Suppressor macrophage (primary cell): ENCODE results near the gene SOCS1.

Source experiments
- DNase-seq, 4 experiments: peaks; one replicate each; pipeline ENCODE4 v3.0.0-alpha.2; 2020 to 2022

Gene SOCS1

DNA sequence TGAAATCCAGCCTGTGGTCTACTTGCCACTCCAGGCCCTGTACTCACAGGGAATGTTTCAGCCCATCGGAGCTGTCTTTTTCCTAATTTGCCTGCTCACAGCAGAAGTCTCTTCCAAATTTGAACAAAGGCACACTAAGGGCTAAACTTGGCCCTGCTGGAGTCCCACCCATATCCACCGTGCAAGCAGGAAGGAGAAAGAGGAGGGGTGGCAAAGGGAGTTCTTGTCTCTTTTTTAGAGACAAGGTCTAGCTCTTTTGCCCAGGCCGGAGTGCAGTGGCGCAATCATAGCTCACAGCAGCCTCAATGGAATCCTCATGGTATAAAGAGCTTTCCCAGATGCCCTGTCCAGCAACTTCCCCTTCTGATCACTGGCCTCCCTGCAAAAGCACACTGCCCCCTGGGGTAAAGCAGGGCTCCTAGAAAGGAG lies 27.8 kb upstream of the SOCS1 start:
- peak; percentile 58 to 75 (median 68) for DNase-seq

DNA sequence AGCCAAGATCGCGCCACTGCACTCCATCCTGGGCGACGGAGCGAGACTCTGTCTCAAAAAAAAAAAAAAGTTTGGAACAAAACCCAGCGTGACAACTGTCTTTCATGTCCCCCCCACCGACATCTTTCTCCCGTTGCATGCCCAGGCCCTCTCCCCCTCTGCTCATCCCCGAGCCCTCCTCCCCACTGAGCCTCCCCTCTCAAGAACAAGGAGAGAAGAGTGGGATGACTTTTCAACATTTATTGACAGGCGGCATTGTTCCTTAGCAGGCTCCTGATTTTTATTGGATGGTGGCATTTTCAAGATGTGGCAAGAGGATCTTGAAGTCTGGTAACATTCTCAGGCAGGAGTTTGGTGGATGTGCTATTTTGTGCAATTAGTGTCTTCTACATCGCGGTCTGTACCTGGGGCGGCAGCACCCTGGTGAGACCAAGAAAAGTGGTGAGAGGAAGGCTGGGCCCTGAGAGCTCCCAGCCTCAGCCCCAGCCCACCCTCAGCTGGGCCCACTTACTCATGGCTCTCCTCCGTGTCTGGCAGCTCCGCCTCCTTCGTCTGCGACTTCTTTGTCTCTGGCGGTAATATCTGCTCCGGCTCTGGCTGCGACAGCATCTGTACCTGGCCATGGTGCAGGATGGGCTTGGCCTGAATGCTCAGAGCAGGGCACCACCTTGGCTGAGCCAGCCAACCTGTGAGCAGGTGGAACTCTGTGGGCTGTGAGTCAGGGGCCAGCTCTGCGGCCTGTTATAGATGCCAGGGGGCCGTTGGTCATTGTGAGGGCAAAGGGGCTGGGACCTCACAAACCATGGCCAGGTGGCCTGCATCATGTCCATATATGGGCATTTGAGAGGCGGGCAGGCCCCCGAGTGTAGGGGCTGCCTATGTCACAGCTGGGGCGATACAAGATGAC lies 24.9 kb upstream of the SOCS1 start, which contains the start of gene PRM1:
PRM1 (minus strand) TSS at position 715 of the 907 bp plus-strand sequence; CDS start at position 623, 92 bp downstream.
- DNase-seq, result no peak

DNA sequence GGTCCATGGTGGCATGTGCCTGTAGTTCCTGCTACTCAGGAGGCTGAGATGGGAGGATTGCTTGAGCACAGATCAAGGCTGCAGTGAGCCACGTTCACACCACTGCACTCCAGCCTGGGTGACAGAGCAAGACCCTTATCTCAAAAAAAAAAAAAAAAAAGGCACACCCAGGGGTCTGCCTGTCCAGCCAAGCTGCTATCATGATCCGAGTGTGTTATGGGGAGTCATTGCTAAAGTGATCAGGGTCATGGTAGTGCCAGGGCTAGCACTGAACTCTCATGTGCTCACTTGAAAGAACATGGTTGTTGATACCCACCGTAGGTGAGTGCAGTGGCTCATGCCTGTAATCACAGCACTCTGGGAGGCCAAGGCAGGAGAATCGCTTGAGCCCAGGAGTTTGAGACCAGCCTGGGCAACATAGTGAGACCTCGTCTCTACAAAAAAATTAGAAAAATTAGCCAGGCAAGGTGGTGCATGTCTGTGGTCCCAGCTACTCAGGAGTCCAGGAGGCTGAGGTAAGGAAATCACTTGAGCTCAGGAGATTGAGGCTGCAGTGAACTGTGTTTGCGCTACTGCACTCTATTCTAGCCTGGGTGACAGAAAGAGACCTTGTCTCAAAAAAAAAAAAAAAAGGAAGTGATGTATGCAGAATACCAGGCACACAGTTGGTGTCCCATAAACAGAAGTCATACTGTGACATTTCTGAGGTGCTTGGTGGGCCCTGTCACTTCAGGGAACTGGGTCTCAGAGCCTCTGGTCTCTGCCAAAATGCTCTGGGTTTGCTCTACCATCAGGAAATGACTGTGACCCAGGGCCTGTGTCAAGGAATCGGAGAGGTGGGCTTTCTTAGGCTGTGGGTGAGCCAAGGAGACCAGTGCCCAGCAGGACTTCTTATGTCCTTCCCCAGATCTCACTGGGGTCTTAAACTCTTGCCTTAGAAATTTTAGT lies 23.0 kb upstream of the SOCS1 start:
- peak in 3 of 4 experiments; percentile 32 to 52 (median 50) for DNase-seq

DNA sequence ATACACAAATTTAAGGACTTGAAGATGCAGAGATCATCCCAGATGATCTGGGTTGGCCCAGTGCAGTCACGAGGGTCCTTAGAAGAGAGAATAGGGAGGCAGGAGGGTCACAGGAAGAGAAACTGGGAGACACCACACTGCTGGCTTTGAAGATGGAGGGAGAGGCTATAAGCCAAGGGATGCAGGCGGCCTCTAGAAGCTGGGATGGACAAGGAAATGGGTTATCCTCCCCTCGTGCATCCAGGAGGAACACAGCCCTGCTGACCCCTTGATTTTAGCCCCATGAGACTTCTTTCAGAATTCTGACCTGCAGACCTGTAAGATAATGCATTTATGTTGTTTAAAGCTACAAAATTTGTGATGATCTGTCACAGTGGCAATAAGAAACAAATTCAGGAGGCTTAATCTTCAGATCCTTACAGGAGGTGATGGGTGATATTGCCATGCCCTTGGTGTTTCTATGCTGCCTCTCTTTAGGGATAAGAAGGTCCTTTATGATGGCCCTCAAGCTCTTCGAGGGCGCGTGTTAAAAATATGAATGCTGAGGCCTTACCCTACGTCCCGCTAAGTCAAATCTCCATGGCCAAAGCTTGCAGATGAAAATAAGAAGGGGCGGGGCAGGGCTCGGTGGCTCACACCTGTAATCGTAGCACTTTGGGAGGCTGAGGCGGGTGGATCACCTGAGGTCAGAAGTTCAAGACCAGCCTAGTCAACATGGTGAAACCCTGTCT lies 21.8 kb upstream of the SOCS1 start:
- DNase-seq, result no peak

DNA sequence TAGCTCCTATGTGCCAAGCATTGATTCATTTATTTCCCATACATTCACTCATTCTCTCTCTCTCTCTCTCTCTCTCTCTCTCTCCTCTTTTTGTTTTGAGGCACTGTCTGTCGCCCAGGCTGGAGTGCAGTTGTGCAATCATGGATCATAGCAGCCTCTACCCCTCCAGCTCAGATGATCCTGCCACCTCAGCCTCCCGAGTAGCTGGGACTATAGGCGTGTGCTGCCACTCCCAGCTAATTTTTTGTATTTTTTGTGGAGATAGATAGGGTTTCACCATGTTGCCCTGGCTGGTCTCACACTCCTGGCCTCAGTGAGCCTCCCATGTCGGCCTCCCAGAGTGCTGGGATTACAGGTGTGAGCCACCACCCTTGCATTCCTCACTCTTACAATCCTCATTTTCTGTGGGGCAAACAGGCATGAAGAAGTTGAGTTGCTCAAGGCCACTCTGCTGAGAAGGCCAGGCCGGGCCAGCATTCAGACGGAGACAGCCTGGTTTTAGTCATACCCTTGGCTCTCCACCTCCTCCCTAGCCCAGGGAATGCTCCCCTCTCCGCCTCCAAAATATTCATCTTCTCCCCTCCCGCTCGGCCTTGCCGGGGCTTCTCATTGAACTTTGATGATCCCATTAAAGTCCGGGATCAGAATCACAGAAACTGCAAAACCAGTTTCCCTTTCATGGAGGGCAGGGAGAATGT lies 21.0 kb upstream of the SOCS1 start:
- DNase-seq, result no peak

DNA sequence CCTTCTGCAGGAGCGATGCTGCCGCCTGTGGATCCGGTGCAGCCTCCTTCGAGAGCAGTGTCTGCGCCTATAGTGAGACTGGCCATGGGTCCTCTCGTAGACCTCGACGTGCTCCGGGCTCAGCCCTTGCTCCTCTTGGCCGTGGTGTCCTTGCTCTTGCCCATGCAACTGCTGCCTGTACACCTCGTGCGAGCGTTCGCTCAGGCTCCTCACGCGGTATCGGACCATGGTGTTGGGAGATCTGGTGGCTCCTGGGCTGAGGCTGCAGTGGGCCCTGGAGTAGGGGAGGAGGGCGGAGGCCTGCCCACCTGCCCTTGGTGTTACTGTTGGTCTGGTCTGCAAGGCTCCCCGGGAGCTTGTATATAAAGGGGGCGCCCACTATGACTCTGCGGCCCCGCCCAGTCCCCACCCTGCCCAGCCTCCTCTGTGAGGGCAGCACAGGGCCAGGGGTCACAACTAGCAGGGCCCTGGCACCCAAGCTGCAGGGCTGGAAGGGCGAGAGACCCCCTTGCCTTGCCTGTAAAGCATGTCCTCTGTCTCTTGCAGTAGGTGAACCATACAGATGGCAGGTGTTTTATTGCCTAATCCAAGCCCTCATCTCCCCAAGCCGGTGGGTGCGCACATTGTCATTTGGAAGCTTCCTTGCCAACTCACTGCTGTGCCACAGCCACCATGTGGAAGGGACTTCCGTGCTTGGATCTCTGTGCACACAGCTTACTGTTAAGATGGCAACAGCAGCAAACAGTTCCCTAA lies 20.3 kb upstream of the SOCS1 start, which contains the start of gene PRM2:
PRM2 (minus strand) TSS at position 338 of the 753 bp plus-strand sequence; CDS start at position 228, 110 bp downstream.
- no peak for DNase-seq

DNA sequence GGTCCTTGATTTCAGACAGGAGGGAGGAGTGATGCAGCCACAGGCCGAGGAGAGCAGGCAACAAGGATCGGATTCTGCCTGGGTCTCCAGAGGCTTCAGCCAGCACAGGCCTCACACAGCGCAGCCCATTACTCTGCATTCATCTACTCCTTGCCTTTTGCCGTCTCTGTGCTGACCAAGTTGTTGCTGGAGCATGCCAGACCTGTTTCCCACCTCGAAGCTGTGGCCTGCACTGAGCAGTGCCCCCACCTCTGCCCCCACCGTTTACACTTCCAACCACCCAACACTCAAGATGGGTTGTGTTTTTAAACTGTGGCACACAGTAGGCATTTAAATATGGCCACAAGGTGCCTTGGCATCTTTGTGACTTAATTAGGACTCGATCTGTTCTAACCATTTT lies 19.0 kb upstream of the SOCS1 start:
- no peak for DNase-seq

DNA sequence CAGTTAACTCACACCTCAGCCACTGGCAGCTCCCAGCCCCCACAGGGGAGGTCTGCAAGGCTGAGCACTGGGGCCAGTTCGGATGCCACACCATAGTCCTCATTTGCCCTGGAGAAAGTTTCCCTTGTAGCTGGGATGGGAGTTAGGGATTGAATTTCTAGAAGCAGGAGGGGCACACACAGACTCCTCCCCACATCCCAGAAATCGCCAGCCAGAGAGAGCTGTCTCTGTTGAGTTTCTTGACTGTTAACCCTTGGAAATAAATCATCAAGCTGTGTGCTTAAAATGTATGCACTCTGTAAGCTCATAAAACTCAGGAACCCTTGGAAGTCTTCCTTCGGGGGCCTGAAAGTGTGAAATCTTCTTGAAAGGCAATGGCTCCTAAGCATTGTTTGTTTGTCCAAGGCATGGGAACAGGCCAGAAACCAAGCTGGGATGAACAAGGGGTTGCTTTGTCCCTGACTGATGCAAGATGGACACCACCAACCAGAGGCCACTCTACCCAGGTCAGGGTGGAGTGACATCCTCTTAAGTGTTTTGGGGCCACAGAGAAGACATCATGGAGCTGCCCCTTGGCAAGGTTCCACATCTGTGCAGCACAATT lies 17.8 kb upstream of the SOCS1 start:
- no peak for DNase-seq

DNA sequence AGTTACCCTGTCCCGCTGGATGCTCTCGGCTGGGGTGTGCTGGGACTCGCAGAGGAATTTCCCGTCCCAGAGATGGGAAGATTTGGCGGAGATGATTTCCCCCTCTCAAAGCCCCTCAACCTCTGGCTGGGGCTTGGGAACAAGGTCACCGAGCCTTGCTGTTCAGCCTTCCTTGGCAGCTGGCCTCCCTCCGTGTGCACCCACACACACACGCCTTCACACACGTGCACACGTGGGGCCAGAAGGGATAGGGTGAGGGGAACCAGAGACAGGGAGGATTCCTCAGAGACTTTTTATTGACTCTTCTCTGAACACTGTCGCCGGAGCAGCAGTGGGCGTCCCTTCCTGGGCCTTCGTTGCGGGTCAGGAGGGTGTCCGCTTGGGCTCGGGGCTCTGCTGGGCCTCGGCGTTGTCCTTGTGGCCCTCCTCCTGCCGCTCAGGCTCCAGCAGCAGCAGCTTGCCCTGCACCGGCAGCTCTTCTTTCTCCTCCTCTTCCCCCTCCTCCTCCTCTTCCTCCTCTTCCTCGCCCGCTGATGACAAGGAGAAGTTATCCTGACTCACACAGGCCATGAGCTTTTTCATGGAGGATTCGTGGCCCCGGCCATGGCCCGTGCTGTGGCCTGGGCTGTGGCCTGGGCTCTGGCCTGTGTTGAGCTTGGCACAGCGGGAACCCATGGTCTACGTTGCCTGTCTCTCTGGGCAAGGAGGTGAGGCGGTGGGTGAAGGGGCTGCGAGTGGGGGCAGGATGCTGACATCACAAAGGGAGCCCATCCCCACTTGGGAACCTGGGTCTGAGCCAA lies 17.1 kb upstream of the SOCS1 start, which contains the start of gene PRM3:
PRM3 (minus strand) TSS at position 709 of the 800 bp plus-strand sequence; CDS start at position 675, 34 bp downstream.
- no peak for DNase-seq

DNA sequence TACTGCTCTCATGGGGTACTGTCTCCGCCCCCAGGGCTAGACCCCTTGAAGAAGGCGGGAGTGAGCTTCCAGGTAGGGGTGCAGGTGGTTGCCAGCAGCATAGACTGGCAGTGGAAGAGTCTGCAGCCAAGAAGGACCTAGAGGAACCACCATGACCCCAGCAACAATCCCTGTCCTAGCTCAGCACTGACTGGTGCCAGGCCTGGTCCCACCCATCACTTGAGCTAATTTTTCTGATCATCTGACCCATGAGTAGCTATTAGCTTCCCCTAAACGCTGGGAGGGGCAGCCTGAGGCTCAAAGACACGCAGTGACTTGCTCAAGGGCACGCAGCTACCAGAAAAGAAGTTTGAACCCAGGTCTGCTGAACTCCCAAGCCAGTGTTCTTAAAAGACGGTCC lies 16.5 kb upstream of the SOCS1 start:
- DNase-seq, result no peak

DNA sequence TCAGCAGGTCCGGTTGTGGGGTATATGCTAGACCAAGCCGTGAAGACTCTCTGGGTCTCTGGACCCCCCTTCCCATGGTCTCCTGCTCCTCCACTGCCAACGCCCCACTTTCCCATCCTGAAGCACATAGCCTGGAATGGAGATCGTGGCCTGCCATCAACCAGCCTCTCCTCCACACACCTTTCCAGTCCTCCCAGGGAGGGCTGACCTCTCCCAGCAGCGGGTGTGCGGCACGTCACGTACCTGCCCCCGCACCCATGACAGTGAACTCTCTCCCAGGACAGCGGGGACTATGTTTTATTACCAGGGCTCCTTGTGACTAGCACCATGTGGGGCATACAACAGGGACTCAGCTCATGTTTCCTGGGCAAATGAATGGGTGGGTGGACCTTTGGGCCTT lies 15.6 kb upstream of the SOCS1 start:
- no peak for DNase-seq

DNA sequence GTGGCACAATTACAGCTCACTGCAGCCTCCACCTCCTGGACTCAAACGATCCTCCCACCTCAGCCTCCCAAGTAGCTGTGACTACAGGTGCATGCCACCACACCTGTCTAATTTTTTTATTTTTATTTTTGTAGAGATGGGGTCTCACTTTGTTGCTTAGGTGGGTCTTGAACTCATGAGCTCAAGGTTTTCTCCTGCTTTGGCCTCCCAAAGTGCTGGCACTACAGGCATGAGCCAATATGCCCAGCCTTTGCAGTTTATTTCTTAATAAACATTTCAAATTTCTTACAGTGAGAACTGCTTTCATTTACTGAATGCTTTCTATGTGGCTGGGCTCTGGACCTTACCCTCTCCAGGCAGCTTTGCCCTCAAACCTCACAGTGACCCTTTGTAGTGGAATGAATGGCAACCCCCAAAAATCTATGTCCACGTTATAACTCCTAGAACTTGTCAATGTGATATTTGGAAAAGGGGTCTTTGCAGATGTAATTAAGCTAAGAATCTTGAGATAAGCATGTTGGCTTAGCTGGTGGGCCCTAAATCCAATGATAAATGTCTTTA lies 14.7 kb upstream of the SOCS1 start:
- DNase-seq, result no peak

DNA sequence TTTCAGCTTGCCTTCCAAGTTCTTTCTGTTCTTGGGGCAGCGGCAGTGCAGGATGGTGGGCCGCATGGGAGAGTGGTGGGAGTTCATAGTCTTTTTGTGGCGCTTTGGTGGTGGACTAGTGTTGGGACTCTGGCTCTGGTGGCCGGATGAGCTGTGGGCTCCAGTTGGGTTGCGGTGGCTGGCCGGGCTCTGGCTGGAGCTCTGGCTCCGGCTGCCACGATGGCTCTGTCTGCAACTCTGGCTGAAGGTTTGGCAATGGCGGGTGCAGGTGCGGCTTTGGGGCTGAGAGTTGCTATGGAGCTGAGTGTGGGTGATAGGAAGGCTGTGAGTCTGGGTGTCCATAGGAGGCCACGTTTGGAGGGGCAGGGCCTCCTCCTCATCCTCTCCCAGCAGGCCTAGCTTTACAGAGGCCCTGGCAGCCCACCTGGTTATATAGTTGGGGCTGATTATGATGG lies 12.9 kb upstream of the SOCS1 start, which contains the start of gene TNP2:
TNP2 (minus strand) TSS at position 405 of the 455 bp plus-strand sequence; CDS start at position 342, 63 bp downstream.
- peak in 1 of 4 experiments; percentile 0 for DNase-seq

DNA sequence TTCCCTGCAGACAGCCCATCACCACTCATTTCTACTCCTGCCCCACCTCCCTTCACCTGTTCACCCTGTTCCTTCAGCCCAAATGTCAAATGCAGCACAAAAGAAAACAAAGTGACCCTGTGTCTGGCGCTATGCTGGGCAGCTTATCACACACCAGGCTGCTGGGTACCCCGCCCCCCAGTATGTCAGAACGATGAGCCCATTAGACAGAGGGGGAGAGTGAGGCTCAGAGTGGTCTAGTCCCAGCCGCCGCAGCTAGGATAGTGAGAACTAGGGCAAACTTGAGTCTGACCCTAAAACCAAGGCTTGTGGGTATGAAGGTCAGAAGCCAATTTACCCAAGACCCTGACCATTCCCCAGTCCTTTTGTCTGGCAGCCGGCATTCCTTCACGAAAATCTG lies 9.1 kb upstream of the SOCS1 start:
- no peak for DNase-seq

DNA sequence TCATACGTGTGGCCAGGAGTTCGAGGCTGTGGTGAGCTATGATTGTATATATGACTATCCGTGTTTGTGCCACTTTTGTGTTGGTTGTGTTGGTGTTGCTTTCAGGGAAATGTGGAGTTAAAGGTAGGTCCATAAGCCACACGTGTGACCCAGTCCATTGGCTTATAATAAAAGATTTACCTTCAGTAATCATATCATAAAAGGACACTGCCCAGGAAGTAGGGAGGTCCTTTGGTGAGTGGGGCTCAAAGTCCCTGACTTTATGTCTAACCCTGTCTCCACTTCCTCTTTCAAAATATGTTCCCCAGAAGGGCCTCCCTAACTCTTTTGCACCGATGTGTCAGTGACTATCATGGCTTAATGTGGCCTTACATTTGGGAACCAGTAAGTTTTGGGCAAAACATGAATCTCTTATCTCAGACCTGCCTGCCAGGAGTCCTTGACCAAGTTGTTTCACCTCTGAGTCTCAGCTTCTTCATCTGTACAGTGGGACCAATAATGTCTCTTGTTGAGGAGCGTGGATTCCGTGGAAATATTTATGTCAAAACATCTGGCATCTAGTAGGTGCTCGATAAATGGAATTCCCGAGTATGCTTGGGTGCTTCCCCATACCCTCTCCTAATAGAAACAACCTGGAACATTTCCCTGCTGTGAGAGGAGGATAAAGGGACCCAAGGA lies 8.3 kb upstream of the SOCS1 start:
- peak in 3 of 4 experiments; percentile 24 to 41 (median 40) for DNase-seq

DNA sequence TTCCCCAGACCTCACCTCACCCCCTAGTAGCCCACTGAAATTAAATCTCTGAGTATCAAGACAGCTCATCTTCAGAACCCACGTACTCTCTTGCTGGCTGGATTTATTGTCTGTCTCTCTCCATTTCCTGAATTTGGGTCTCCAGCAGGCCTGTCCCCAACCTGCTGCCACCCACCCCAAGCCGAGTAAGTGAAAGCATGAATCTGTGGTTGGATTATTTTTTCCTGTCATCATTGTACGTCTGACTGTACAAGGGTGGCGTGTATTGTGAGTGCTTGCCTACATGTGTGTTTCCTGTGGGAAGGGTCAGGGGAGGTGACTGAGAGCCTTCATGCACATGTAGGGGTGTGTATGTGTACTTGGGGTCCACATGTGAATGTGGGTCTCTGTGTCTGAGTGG lies 7.7 kb upstream of the SOCS1 start:
- DNase-seq, result peak in 1 of 4 experiments; percentile 1

DNA sequence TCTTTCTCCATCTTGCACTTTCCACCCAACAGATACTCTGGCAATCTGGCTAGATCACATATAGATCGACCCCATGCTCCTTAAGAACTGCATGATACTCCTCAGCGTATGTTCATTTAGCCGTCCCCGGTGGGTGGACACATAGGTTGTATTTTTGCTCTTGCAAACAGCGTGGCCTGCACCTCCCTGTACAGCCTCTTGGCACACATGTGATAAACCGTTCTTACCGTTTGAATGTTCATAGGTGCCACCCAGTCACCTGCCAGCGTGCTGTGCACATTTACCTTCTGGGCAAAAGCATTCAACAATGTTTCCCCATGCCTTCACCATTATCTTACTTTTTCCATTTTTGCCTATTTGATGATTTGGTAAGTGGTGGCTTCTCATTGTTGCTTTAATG lies 6.9 kb upstream of the SOCS1 start:
- no peak for DNase-seq

DNA sequence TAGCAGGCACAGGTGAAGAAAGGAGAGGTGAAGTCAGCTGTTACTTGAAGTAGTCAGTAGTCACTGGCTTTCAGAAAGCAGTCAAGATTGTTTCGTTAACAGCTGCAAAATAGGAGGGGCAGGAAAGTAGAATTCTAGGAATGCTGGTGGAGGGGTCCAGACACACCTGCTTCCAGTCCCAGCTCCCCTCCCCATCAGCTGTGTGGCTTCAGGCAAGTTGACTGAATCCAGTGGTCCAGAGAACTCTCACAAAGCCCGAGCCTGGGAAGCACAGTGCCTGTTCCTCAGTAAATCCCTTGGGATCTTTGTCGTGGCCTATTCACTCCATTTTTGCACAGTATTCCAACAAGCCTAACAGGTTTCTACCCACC lies 4.6 kb upstream of the SOCS1 start:
- DNase-seq, result no peak
